ENCODE results near the gene RBPJ. TPM values are rescaled to one million over a fixed set of nuclear protein-coding genes. Genes with fewer than 3 reads are reported as not detected.
"Not testable (repeated sequence)": the region's sequence is repeated elsewhere in the genome, so short reads cannot be mapped to it uniquely, and the experiment has no call there.

Gene RBPJ
- total and polyA plus RNA-seq, 7 donors, result 10.6 to 44.4 (median 28.8) TPM

GRCh38 chr4:26385690-26386089, 64.9 kb downstream of the RBPJ start:
- Histone ChIP-seq H3K27ac (no peak overlapping the region), H3K27me3 (ENCODE audit: insufficient read depth in 3 of 3, low read length in 2 of 3) (no peaks in the 10 kb centered on the region), H3K36me3 (ENCODE audit: insufficient read depth in 1 of 2, low read depth in 1 of 2) (peaks cover 0 to 33% of the 10 kb centered on the region in 2 donors), H3K9me3 (no peaks in the 10 kb centered on the region), H3K4me3 (no peak overlapping the region), H3K4me1 (no peaks in the 10 kb centered on the region)
- no peak for TF ChIP-seq CTCF (IDR thresholded peaks at IDR 0.05)
- DNase-seq (no peak), ATAC-seq (no peak)
- intact Hi-C loops (cut with DNase I), result no loop called here
- WGBS, 3 donors, result 89 to 92% (median 90%) methylated on average over 3 of the region's 3 CpGs

- Histone ChIP-seq H3K4me1 (no peaks in the 10 kb centered on the region), H3K9me3 (no peaks in the 10 kb centered on the region), H3K36me3 (ENCODE audit: insufficient read depth in 1 of 2, low read depth in 1 of 2) (peaks cover 0 to 33% of the 10 kb centered on the region in 2 donors), H3K27ac (no peak overlapping the region), H3K27me3 (ENCODE audit: insufficient read depth in 3 of 3, low read length in 2 of 3) (no peaks in the 10 kb centered on the region), H3K4me3 (no peak overlapping the region)
- no peak for TF ChIP-seq CTCF (IDR thresholded peaks at IDR 0.05)
- intact Hi-C loops (cut with DNase I), result no loop called here
- 82 to 92% (median 88%) methylated on average over 2 of the region's 2 CpGs for WGBS, 3 donors
- ATAC-seq, result no peak
- no peak for DNase-seq
These were observed 65.6 kb downstream of the RBPJ start for GRCh38 chr4:26386386-26386785.

GRCh38 chr4:26388671-26389070, 67.9 kb downstream of the RBPJ start:
- ATAC-seq, result no peak
- Histone ChIP-seq H3K27me3 (ENCODE audit: insufficient read depth in 3 of 3, low read length in 2 of 3) (no peaks in the 10 kb centered on the region), H3K4me3 (no peak overlapping the region), H3K4me1 (no peaks in the 10 kb centered on the region), H3K27ac (no peak overlapping the region), H3K36me3 (ENCODE audit: insufficient read depth in 1 of 2, low read depth in 1 of 2) (peaks cover 0 to 52% of the 10 kb centered on the region in 2 donors), H3K9me3 (no peaks in the 10 kb centered on the region)
- no peak for DNase-seq
- intact Hi-C loops (cut with DNase I), result no loop called here
- no peak for TF ChIP-seq CTCF (IDR thresholded peaks at IDR 0.05)
- 96 to 100% (median 100%) methylated on average over 5 of the region's 5 CpGs for WGBS, 3 donors

- no peaks in the 10 kb centered on the region for H3K9me3 ChIP-seq
- H3K27ac ChIP-seq, result no peak overlapping the region
- no peak overlapping the region for H3K4me3 ChIP-seq
- ATAC-seq (no peak), DNase-seq (no peak)
- H3K36me3 ChIP-seq (ENCODE audit: insufficient read depth in 1 of 2, low read depth in 1 of 2), result peaks cover 0 to 23% of the 10 kb centered on the region in 2 donors
- intact Hi-C loops (cut with DNase I), result no loop called here
- 75 to 81% (median 77%) methylated on average over 5 of the region's 5 CpGs for WGBS, 3 donors
- H3K4me1 ChIP-seq, result peaks cover 3% of the 10 kb centered on the region
- TF ChIP-seq CTCF (IDR thresholded peaks at IDR 0.05), result no peak
- H3K27me3 ChIP-seq (ENCODE audit: insufficient read depth in 3 of 3, low read length in 2 of 3), result no peaks in the 10 kb centered on the region
These were observed 76.3 kb downstream of the RBPJ start for GRCh38 chr4:26397086-26397485.

GRCh38 chr4:26400132-26400531, 79.3 kb downstream of the RBPJ start:
- peaks cover 0 to 5% of the 10 kb centered on the region in 2 donors for H3K36me3 ChIP-seq (ENCODE audit: insufficient read depth in 1 of 2, low read depth in 1 of 2)
- TF ChIP-seq CTCF (IDR thresholded peaks at IDR 0.05), result no peak
- intact Hi-C loops (cut with DNase I), result loop anchor here in 1 of 2 donors (5.0 kb wide), 1 partner anchor 68 kb away; no protein-coding TSS in a partner anchor
- no peak overlapping the region for H3K4me3 ChIP-seq
- ATAC-seq (peak in 1 of 4 donors; percentile 54), DNase-seq (no peak)
- no peaks in the 10 kb centered on the region for H3K9me3 ChIP-seq
- peaks cover 17% of the 10 kb centered on the region for H3K4me1 ChIP-seq
- no peak overlapping the region for H3K27ac ChIP-seq
- H3K27me3 ChIP-seq (ENCODE audit: insufficient read depth in 3 of 3, low read length in 2 of 3), result no peaks in the 10 kb centered on the region
- WGBS, 3 donors, result 98 to 100% (median 99%) methylated on average over 1 of the region's 1 CpG

GRCh38 chr4:26402017-26402416, 81.2 kb downstream of the RBPJ start:
- ATAC-seq, result peak in 1 of 4 donors; percentile 59
- DNase-seq; H3K27ac ChIP-seq; H3K27me3 ChIP-seq (ENCODE audit: insufficient read depth in 3 of 3, low read length in 2 of 3); H3K9me3 ChIP-seq; H3K4me3 ChIP-seq: not testable (repeated sequence)
- 88 to 96% (median 95%) methylated on average over 3 of the region's 3 CpGs for WGBS, 3 donors
- Histone ChIP-seq H3K36me3 (ENCODE audit: insufficient read depth in 1 of 2, low read depth in 1 of 2) (peaks cover 0 to 13% of the 10 kb centered on the region in 2 donors), H3K4me1 (peaks cover 16% of the 10 kb centered on the region)
- intact Hi-C loops (cut with DNase I), result loop anchor here in 1 of 2 donors (5.0 kb wide), 1 partner anchor 70 kb away; no protein-coding TSS in a partner anchor

All from psoas muscle (tissue), 8 donors.